ENCODE results near the gene TFAP2E.
A peak's percentile ranks its signal among the peaks of the same experiment; 100 is the strongest.

Gene TFAP2E

GRCh38 chr1:35573198-35574124 is at the start of gene TFAP2E:
TSS of gene TFAP2E (plus strand) at chr1:35573314. CDS start at chr1:35573578, 264 bp downstream.
- peak; percentile 12 for DNase-seq

GRCh38 chr1:35524106-35524505 is 49.0 kb upstream of the TFAP2E start:
- no peak for DNase-seq

GRCh38 chr1:35530168-35530567 is 42.9 kb upstream of the TFAP2E start:
- no peak for DNase-seq

GRCh38 chr1:35530946-35531345 is 42.2 kb upstream of the TFAP2E start:
- no peak for DNase-seq

DNA sequence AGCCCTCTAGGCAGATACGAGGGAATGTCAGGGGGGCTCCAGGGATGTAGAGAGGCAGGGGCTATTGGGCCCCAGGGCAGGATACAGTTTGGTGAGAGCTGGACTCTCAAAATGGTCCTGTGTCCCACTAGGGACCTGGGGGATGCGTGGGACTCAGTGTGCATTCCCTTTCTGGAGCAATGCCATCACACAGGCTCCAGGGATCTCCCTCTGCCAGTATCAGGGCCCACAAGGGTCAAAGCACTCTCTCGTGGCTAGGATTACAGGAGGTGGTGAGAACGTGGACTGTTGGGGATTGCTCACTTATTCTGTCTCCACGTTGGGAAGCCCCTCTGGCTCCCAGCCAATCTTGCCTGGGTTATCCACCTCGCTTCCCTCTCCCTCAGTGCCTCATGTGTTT is 41.7 kb upstream of the TFAP2E start:
- DNase-seq = no peak

DNA sequence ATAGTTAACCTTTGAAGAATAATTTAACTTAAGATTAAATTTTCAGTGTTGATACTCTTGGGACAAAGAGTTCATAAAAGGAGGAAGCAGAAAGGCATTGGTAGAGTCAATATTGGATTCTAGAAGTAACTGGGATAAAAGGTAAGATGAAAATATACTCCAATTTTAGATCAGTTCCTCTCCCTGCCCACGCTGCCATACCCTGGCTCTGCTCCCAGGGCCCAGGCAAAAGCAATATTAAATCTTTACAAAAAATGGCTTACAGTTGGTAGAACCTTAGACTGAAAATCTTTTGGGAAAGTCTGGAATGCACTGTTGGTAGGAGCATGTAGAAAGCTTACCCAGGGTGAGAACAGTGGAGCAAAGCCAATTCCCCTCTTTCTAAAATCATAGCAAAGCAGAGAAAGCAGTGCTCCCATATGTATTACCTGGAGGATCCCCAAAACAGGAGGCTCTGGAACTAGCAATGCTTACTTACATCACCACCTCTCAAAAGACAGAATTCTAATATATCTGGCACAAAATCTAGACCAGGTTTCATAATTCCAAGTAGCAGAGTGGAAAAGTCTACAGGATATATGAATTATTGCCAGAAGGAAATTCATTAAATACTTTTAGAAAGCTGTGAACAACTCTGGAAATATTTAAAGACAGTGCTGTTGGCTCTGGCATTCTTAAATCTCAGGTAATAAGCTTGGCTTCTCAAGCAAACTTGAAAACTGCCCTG is 40.5 kb upstream of the TFAP2E start:
- DNase-seq = no peak

- DNase-seq = no peak
Observed at GRCh38 chr1:35533586-35533985, 39.5 kb upstream of the TFAP2E start.

DNA sequence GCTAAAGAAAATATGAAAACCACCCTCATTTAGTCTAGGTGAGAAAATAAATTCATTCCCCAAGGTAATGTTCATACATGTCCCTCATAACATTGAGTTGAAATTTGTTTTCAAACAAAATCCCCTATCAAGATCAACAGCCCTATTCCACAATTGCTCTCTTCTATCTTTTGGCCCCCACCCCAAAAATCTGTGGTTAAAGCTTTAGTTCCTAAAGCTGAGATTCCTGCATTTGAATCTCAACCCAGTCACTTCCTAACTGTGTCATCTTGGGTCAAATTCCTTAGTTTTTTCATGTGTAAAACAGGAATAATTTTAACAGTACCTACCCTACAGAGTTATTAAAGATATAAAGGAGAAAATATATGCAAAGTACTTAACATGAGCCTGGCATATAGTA is 37.9 kb upstream of the TFAP2E start:
- DNase-seq = no peak

DNA sequence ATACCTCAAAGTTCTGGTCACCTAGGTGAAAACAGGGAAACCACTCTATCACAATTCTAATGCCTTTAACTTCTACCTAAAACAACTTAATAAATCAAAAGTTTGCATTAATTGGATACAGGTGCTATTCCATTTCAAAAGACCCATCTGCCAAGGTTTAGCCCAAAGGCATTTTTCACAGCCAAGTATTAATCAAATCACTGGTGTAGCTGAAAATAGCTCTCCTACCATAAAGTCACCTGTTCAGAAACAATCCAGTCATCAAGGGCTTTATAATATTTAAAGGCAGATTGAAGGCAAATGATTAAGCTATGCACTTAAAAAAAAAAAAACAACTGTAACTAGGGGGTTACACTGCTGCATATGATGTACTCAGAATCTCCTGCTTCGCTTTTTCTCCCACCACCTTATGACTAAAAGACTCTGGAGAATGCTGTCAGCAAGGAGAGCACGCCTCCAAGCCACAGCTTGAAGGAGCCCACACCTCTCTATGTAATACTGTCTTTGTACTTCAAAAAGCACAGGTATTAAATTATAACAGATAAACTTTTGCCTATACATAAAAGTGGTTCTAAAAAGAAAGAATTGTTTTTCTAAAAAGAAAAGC is 36.5 kb upstream of the TFAP2E start:
- DNase-seq = no peak

DNA sequence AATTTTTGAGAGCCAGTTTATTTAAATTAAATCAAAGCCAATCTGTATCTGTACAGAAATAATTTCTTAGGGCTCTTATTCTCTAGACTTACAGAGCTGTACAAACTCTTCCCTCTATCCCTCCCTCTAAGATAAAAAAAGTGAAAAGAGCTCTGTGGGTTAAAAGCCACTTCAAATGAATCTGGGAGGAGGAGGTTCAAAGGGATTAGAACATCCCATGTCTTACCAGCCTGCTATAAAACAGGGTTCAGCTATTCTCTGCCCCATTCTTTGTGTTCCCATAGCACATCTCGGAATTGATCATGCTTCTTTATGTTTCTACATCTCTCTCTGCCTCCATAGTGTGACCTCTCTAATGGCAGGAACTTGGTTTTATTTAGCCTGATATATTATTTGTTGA is 35.3 kb upstream of the TFAP2E start:
- no peak for DNase-seq

- DNase-seq = no peak
Observed at GRCh38 chr1:35539073-35539823, 33.9 kb upstream of the TFAP2E start.

- no peak for DNase-seq
Observed at GRCh38 chr1:35539824-35540261, 33.3 kb upstream of the TFAP2E start.

DNA sequence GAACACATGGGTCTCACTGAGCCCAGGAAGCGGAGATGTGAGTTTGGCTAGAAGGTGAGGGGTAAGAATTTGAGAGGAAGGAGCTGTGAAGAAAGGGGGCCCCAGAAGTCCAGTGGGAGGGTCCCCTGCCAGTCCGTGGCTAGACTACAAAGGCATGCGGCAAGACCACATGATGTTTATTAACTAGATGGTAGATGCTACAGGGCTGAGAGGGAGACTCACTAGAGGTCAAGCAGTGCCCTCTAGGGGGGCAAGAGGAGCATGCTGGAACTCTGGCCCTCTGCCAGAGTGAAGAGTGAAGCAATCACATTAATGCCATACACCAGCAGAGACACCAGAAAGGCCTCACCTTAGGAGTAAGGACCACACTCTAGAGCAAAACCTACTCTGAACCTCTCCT is 28.1 kb upstream of the TFAP2E start:
- peak; percentile 26 for DNase-seq

DNA sequence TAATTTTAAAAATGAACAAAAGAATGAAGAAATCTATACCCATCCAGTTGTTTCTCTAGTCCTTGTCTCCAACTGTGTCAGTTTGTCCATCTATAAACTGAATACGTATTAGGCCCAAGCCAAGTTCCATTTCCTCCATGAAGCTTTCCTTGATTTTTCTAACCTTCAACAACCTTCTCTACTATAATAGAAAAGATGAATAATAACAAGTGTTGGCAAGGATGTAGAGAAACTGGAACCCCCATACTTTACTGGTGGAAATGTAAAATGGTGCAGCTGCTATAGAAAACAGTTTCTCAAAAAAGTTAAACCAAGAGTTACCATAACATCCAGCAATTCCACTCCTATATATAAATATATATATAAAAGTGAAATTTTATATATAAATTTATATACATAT is 26.5 kb upstream of the TFAP2E start:
- no peak for DNase-seq

DNA sequence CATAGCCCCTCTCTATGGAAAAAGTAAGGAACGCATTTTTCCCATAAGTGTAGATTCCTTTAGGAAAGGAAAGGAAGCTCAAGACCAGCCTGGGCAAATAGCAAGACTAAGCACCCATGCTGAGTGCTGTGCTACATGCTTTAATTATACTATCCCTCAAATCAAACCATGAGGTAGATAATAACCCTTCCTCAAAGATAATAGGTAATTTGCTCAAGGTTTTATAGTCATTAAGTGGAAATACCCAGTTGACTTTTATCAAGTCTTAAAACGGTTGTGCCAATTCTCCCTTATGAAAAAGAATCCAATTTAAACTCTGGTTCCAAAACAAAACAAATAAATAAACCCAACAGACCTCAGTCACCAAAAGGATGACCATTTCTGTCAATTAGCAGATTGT is 19.3 kb upstream of the TFAP2E start:
- no peak for DNase-seq

DNA sequence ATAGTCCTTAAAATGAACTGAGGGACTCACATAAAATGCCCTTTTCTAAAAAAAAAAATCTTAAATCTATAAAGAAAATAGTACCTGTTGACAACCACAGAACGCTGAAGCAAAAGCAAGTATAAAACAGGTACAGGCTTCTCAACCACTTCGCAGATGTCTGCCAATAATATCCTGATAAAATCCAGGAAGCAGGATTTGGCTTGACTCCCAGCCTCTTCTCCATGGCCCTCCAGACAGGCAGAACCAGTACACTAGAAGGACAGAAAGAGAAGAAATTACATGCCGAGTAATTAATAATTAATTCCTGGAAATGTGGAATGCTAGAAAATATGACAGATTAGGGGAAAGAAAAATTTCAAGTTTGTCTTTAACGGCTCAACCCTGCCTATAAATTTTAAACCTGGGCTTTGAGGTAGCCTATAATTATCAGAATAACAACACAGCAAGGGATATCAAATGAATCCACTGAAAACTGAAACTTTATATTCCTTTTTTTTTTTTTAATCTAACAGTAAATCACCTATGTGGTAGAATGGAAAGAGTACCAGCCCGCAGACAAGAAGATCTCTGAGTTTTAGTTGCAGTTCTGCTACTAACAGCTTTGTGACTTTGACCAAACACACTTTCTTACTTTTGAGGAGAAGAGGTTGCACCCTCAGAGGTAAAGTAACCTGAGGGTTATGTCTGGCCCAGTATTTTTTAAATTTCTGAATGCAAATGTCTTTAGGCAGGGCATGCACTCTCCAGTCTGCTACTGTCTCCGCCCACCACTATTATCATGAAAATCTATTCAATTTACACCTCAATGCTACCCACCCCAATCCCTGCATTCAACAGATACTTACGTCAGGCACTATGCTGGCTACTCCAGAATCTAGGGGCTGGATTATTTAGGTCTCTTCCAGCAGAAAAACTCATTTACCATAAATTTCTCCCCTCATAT is 18.6 kb upstream of the TFAP2E start:
- no peak for DNase-seq

DNA sequence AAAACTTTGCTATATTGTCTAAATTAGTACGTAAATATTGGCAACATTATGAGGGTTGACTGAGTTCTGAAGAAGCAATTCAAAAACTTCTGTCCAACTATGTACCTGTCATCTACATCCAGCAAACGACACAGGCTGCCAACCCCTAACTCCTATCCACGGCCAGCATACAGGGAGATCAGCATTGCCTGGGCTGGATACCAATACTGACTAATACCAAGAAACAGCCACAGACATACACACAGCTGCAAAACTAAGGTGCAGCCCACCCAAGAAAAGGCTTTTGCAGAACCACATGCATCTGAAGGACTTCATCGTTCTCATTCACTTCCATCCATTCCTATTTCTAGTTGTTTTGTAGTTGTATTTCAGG is 17.9 kb upstream of the TFAP2E start:
- DNase-seq = no peak

GRCh38 chr1:35555601-35556477 is 17.3 kb upstream of the TFAP2E start:
- DNase-seq = no peak

DNA sequence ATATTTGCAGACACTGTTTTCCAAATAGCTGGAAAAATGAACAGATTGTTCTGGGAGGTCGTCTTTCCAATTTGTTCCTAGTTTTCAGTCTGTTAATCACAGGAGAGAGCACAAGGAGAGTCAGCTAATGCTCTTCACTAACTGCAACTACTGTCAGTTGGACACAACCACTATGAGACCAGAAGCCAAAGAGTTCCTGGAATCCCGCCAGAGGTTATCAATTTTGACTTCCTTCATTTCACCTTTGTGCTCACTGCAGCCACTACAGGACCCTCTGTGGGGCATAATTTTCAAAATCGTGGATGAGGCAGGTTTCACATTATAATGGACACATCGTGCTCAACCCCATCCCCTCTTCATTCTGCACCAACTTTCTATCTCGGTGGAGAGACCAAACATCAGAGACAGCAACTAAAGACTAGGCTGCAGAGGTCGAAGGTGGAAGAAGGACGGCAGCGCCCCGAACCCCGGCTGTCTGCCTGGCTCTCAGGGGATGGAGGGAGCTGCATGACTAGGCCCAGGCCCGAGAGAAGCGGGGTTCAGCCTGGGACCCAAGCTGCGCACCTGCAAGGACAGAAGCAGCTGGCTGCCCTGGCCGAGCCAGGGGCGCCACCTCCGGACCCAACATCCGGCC is 16.5 kb upstream of the TFAP2E start:
- DNase-seq = no peak

DNA sequence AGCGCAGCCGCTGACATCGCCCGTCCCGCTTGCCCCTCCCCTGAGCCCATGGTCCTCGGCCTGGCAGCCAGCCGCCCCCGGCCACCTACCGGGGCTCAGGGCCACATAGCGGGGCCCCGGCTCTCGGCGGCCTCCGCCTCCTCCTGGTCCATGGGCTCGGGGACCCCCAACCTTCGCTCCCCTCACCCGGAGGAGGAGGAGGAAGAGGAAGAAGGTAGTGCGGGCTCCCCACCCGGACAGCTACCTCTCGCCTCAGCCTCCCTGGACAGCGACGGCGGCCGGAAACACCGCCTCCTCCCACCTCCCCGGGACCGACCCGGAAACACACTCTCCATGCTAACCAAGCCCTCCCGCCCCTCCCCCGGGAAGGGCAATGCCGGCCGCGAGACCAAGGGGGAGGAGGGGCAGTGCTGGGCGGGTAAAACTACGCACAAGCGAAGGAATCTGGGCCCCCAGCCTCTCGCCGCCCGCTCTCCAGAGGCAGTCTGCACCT is 15.9 kb upstream of the TFAP2E start, which contains the start of gene KIAA0319L:
TSS of gene KIAA0319L (minus strand) at position 286 of the 493 bp plus-strand sequence. CDS start 2,912 bp downstream, outside the sequence.
- DNase-seq = peak; percentile 83

Measured in kidney glomerular epithelial cell (primary cell).